CD14-positive monocyte (primary cell): ENCODE results near the gene BNC1. TPM values are rescaled to one million over a fixed set of nuclear protein-coding genes. Genes with fewer than 3 reads are reported as not detected.

Source experiments
- DNase-seq, 3 donors: peaks; one replicate each; pipeline ENCODE4 v3.0.0-alpha.2; 2011 to 2022
- H2AFZ ChIP-seq: 2 replicates; pipeline ENCODE4 v1.6.0; 2012; ENCODE audit warnings: mild to moderate bottlenecking, low read depth, low read length, inconsistent platforms; ENCODE audit not compliant: insufficient read depth, poor library complexity, severe bottlenecking
- H3K27ac ChIP-seq, 2 donors: 1 replicate in 1 of 2; 2 replicates in 1 of 2; pipeline ENCODE4 v1.5.1; 2012 to 2013; ENCODE audit warnings: low read length in 2 of 2, control low read depth in 1 of 2, inconsistent platforms in 1 of 2, low read depth in 1 of 2, mild to moderate bottlenecking in 1 of 2
- H3K27me3 ChIP-seq, 2 donors: one replicate each; pipeline versions ENCODE4 v1.6.0 to v1.6.1; 2011 to 2013; ENCODE audit warnings: low read length in 2 of 2; ENCODE audit not compliant: control insufficient read depth in 2 of 2, insufficient read depth in 2 of 2
- H3K36me3 ChIP-seq, 2 donors: replicated peaks in 1 of 2; 1 replicate in 1 of 2; 2 replicates in 1 of 2; pipeline versions ENCODE4 v1.5.1 to v1.6.1; 2012 to 2013; ENCODE audit warnings: low read length in 2 of 2, control low read depth in 1 of 2, inconsistent platforms in 1 of 2, mild to moderate bottlenecking in 1 of 2; ENCODE audit not compliant: insufficient read depth in 2 of 2, control insufficient read depth in 1 of 2
- H3K4me1 ChIP-seq, 2 donors: 1 replicate in 1 of 2; 2 replicates in 1 of 2; pipeline versions ENCODE4 v1.5.1 to v1.6.1; 2012 to 2013; ENCODE audit warnings: low read length in 2 of 2, control low read depth in 1 of 2, inconsistent platforms in 1 of 2, mild to moderate bottlenecking in 1 of 2, moderate library complexity in 1 of 2; ENCODE audit not compliant: insufficient read depth in 2 of 2, control insufficient read depth in 1 of 2
- H3K4me2 ChIP-seq: replicated peaks from 2 replicates; pipeline ENCODE3; 2012; ENCODE audit warnings: low read length, moderate library complexity, mild to moderate bottlenecking; ENCODE audit not compliant: poor library complexity, severe bottlenecking; ENCODE audit errors: extremely low read depth
- H3K4me3 ChIP-seq, 3 experiments: fragments of 200-600 bp in 1 of 3; sonication (generic) in 1 of 3; replicated peaks in 1 of 3; 1 replicate in 2 of 3; 2 replicates in 1 of 3; pipeline ENCODE4 v1.5.1; 2011 to 2013; ENCODE audit warnings: low read length in 3 of 3, mild to moderate bottlenecking in 3 of 3, control low read depth in 2 of 3, low read depth in 2 of 3, inconsistent platforms in 1 of 3, moderate library complexity in 1 of 3
- H3K79me2 ChIP-seq: 2 replicates; pipeline ENCODE4 v1.6.0; 2012; ENCODE audit warnings: mild to moderate bottlenecking, control low read depth, inconsistent platforms, low read length, moderate library complexity; ENCODE audit not compliant: insufficient read depth
- H3K9ac ChIP-seq: 2 replicates; pipeline ENCODE4 v1.6.0; 2017; ENCODE audit warnings: low read length, mild to moderate bottlenecking; ENCODE audit not compliant: insufficient read depth, poor library complexity, severe bottlenecking
- H3K9me3 ChIP-seq, 2 donors: replicated peaks in 1 of 2; 1 replicate in 1 of 2; 2 replicates in 1 of 2; pipeline versions ENCODE4 v1.5.1 to v1.6.1; 2012 to 2013; ENCODE audit warnings: low read length in 2 of 2, control low read depth in 1 of 2; ENCODE audit not compliant: control insufficient read depth in 1 of 2, insufficient read depth in 1 of 2
- H4K20me1 ChIP-seq: 2 replicates; pipeline ENCODE4 v1.6.0; 2012; ENCODE audit warnings: mild to moderate bottlenecking, low read length, control low read depth, moderate library complexity; ENCODE audit not compliant: insufficient read depth
- H3K27ac Mint-ChIP-seq, 7 donors: one replicate each; pipeline ENCODE4 v1.8.0; 2020; ENCODE audit warnings: mild to moderate bottlenecking in 7 of 7, mixed read lengths in 7 of 7, moderate library complexity in 6 of 7, inconsistent platforms in 2 of 7
- H3K27me3 Mint-ChIP-seq, 3 donors: one replicate each; pipeline ENCODE4 v1.8.0; 2021 to 2022; ENCODE audit warnings: low read depth in 3 of 3, mild to moderate bottlenecking in 3 of 3, mixed read lengths in 3 of 3, moderate library complexity in 3 of 3, inconsistent platforms in 1 of 3
- H3K36me3 Mint-ChIP-seq, 2 donors: one replicate each; pipeline ENCODE4 v1.8.0; 2020; ENCODE audit warnings: mixed read lengths in 2 of 2, inconsistent platforms in 1 of 2, mild to moderate bottlenecking in 1 of 2
- H3K4me1 Mint-ChIP-seq: one replicate; pipeline ENCODE4 v1.8.0; 2020; ENCODE audit warnings: mild to moderate bottlenecking, mixed read lengths
- H3K4me3 Mint-ChIP-seq, 2 donors: one replicate each; pipeline ENCODE4 v1.8.0; 2020; ENCODE audit warnings: mild to moderate bottlenecking in 2 of 2, mixed read lengths in 2 of 2, moderate library complexity in 1 of 2
- H3K9me3 Mint-ChIP-seq, 7 donors: one replicate each; pipeline ENCODE4 v1.8.0; 2020 to 2022; ENCODE audit warnings: mixed read lengths in 7 of 7, mild to moderate bottlenecking in 6 of 7, moderate library complexity in 6 of 7, inconsistent platforms in 2 of 7
- CTCF ChIP-seq: fragments of 200-600 bp; IDR thresholded peaks from one replicate; pipeline ENCODE4 v1.8.0; 2022; ENCODE audit warnings: antibody characterized with exemption, mild to moderate bottlenecking
- WGBS: methylation state at CpG from one replicate; pipeline ENCODE4 v1.1.5; 2013; ENCODE audit warnings: missing lambda C conversion rate; ENCODE audit not compliant: insufficient coverage; 5-methylcytosine and 5-hydroxymethylcytosine counted together
- intact Hi-C, 2 donors: fragments of 100-400 bp; cut with micrococcal nuclease; formaldehyde crosslinking; loops; one replicate each; pipeline versions ENCODE4 v1.15.0 to v1.15.1; 2023
- polyA plus RNA-seq, 3 donors: library from polyadenylated mRNA; depleted of rRNA in 1 of 3; unstranded in 2 of 3; stranded (reverse) in 1 of 3; fragments of 300-500 nt in 2 of 3; fragments of >200 nt in 1 of 3; fragmentation: Illumina TruSeq in 2 of 3; gene quantifications; 1 replicate in 2 of 3; 2 replicates in 1 of 3; pipeline ENCODE4 v1.2.3, GENCODE V29; 2012 to 2021

BNC1 gene
- polyA plus RNA-seq, 3 donors = not detected

GRCh38 chr15:83320844-83321243 lies 36.4 kb upstream of the BNC1 start:
- Mint-ChIP-seq H3K36me3 (no peaks in the 10 kb centered on the region), H3K27ac (no peak overlapping the region), H3K9me3 (peaks cover 0 to 5% (median 2%) of the 10 kb centered on the region in 7 donors), H3K4me3 (no peak overlapping the region), H3K4me1 (no peaks in the 10 kb centered on the region), H3K27me3 (peaks cover 0 to 2% (median 1%) of the 10 kb centered on the region in 3 donors)
- no peak for DNase-seq
- Histone ChIP-seq H3K79me2 (no peaks in the 10 kb centered on the region), H3K4me3 (no peak overlapping the region), H3K36me3 (no peaks in the 10 kb centered on the region), H4K20me1 (no peaks in the 10 kb centered on the region), H2AFZ (no peak overlapping the region), H3K9ac (no peak overlapping the region), H3K27me3 (no peaks in the 10 kb centered on the region), H3K27ac (no peak overlapping the region), H3K4me2 (no peak overlapping the region), H3K9me3 (no peaks in the 10 kb centered on the region), H3K4me1 (no peaks in the 10 kb centered on the region)
- no peak for TF ChIP-seq CTCF
- intact Hi-C loops = no loop called here

- Mint-ChIP-seq H3K4me3 (no peak overlapping the region), H3K4me1 (no peaks in the 10 kb centered on the region), H3K27me3 (peaks cover 0 to 2% (median 1%) of the 10 kb centered on the region in 3 donors), H3K9me3 (peaks cover 0 to 5% (median 2%) of the 10 kb centered on the region in 7 donors), H3K36me3 (no peaks in the 10 kb centered on the region), H3K27ac (no peak overlapping the region)
- Histone ChIP-seq H3K79me2 (no peaks in the 10 kb centered on the region), H3K4me1 (no peaks in the 10 kb centered on the region), H3K9me3 (no peaks in the 10 kb centered on the region), H3K9ac (no peak overlapping the region), H3K4me2 (no peak overlapping the region), H3K36me3 (no peaks in the 10 kb centered on the region), H4K20me1 (no peaks in the 10 kb centered on the region), H3K27ac (no peak overlapping the region), H3K4me3 (no peak overlapping the region), H3K27me3 (no peaks in the 10 kb centered on the region), H2AFZ (no peak overlapping the region)
- TF ChIP-seq CTCF = no peak
- intact Hi-C loops = no loop called here
- 100% methylated on average over 1 of the region's 4 CpGs for WGBS
- DNase-seq = no peak
These were observed 35.9 kb upstream of the BNC1 start for GRCh38 chr15:83320404-83320803.
